Mesendoderm (in vitro differentiated cells): ENCODE data around the gene UBC.

ENCODE experiments used
- DNase-seq: peaks from one replicate; pipeline ENCODE4 v3.0.0; 2013
- H2AK5ac ChIP-seq: 2 replicates; pipeline ENCODE4 v1.6.1; 2013; ENCODE audit warnings: low read length, inconsistent platforms
- H2BK120ac ChIP-seq: 2 replicates; pipeline ENCODE4 v1.6.1; 2013; ENCODE audit warnings: low read depth, mild to moderate bottlenecking, low read length, moderate library complexity, mixed read lengths
- H2BK15ac ChIP-seq: replicated peaks from 2 replicates; pipeline ENCODE4 v1.6.1; 2013; ENCODE audit warnings: low read depth, mild to moderate bottlenecking, moderate library complexity
- H2BK5ac ChIP-seq: 2 replicates; pipeline ENCODE4 v1.6.1; 2013; ENCODE audit warnings: low read length, inconsistent platforms
- H3K18ac ChIP-seq: 2 replicates; pipeline ENCODE4 v1.6.1; 2013; ENCODE audit warnings: mild to moderate bottlenecking, low read length, mixed read lengths
- H3K23ac ChIP-seq: one replicate; pipeline ENCODE4 v1.6.1; 2013; ENCODE audit warnings: low read length
- H3K27ac ChIP-seq: 2 replicates; pipeline ENCODE4 v1.5.1; 2013; ENCODE audit warnings: low read depth, mild to moderate bottlenecking, inconsistent platforms, low read length, moderate library complexity
- H3K27me3 ChIP-seq: 2 replicates; pipeline ENCODE4 v1.6.1; 2013; ENCODE audit warnings: low read length, control low read depth, mild to moderate bottlenecking, inconsistent platforms; ENCODE audit not compliant: insufficient read depth, poor library complexity
- H3K36me3 ChIP-seq: 2 replicates; pipeline ENCODE4 v1.6.1; 2013; ENCODE audit warnings: low read length, inconsistent platforms; ENCODE audit not compliant: control insufficient read depth, insufficient read depth
- H3K4ac ChIP-seq: one replicate; pipeline ENCODE4 v1.6.1; 2013; ENCODE audit warnings: low read depth, mild to moderate bottlenecking, low read length, moderate library complexity
- H3K4me1 ChIP-seq: 2 replicates; pipeline ENCODE4 v1.6.1; 2013; ENCODE audit warnings: low read depth, low read length, inconsistent platforms; ENCODE audit not compliant: control insufficient read depth
- H3K4me2 ChIP-seq: 2 replicates; pipeline ENCODE4 v1.6.1; 2013; ENCODE audit warnings: low read length
- H3K4me3 ChIP-seq: 2 replicates; pipeline ENCODE4 v1.5.1; 2013; ENCODE audit warnings: mild to moderate bottlenecking, low read length
- H3K56ac ChIP-seq: one replicate; pipeline ENCODE4 v1.6.1; 2013; ENCODE audit warnings: low read length
- H3K79me1 ChIP-seq: 2 replicates; pipeline ENCODE4 v1.6.1; 2013; ENCODE audit warnings: low read length, inconsistent platforms
- H3K79me2 ChIP-seq: 2 replicates; pipeline ENCODE4 v1.6.1; 2013; ENCODE audit warnings: mild to moderate bottlenecking, low read length; ENCODE audit not compliant: control insufficient read depth, insufficient read depth
- H3K9ac ChIP-seq: 2 replicates; pipeline ENCODE4 v1.6.1; 2013; ENCODE audit warnings: low read length, inconsistent platforms
- H4K5ac ChIP-seq: one replicate; pipeline ENCODE4 v1.6.1; 2013; ENCODE audit warnings: low read length
- H4K8ac ChIP-seq: one replicate; pipeline ENCODE4 v1.6.1; 2013; ENCODE audit warnings: low read depth, mild to moderate bottlenecking, control low read depth, low read length, moderate library complexity
- WGBS: extraction: QIAGEN DNeasy Blood & Tissue Kit; methylation state at CpG from one replicate; pipeline ENCODE4 v1.1.7; 2013; ENCODE audit warnings: low lambda C conversion rate, missing lambda C conversion rate; ENCODE audit not compliant: insufficient coverage; ENCODE audit errors: extremely low coverage; 5-methylcytosine and 5-hydroxymethylcytosine counted together

The UBC gene

GRCh38 chr12:124869059-124869665 lies 45.3 kb downstream of the UBC start:
- no peaks in the 10 kb centered on the region for H3K79me2 ChIP-seq
- no peak overlapping the region for H3K27ac ChIP-seq
- H3K36me3 ChIP-seq: no peaks in the 10 kb centered on the region
- no peak overlapping the region for H4K5ac ChIP-seq
- H2AK5ac ChIP-seq: no peak overlapping the region
- H3K4me3 ChIP-seq: no peak overlapping the region
- H3K4me2 ChIP-seq: no peak overlapping the region
- WGBS: no CpG with 5 or more reads among the region's 17 CpGs
- no peak overlapping the region for H3K23ac ChIP-seq
- H2BK120ac ChIP-seq: no peak overlapping the region
- H4K8ac ChIP-seq: no peak overlapping the region
- no peak overlapping the region for H3K18ac ChIP-seq
- no peak overlapping the region for H2BK5ac ChIP-seq
- no peaks in the 10 kb centered on the region for H3K4me1 ChIP-seq
- peak; percentile 64 for DNase-seq
- no peak overlapping the region for H3K56ac ChIP-seq
- H3K4ac ChIP-seq: no peak overlapping the region
- no peak overlapping the region for H2BK15ac ChIP-seq
- no peak overlapping the region for H3K9ac ChIP-seq
- H3K27me3 ChIP-seq: no peaks in the 10 kb centered on the region
- no peaks in the 10 kb centered on the region for H3K79me1 ChIP-seq

- H4K8ac ChIP-seq: no peak overlapping the region
- H3K27me3 ChIP-seq: no peaks in the 10 kb centered on the region
- H3K9ac ChIP-seq: no peak overlapping the region
- no peaks in the 10 kb centered on the region for H3K36me3 ChIP-seq
- H3K79me1 ChIP-seq: no peaks in the 10 kb centered on the region
- H2BK5ac ChIP-seq: no peak overlapping the region
- no peak overlapping the region for H3K4me2 ChIP-seq
- no peak overlapping the region for H2BK15ac ChIP-seq
- no peak overlapping the region for H3K56ac ChIP-seq
- H3K27ac ChIP-seq: no peak overlapping the region
- H2AK5ac ChIP-seq: peak overlapping the region; percentile 9
- H2BK120ac ChIP-seq: no peak overlapping the region
- no peak for DNase-seq
- no peak overlapping the region for H3K4ac ChIP-seq
- no peak overlapping the region for H3K4me3 ChIP-seq
- WGBS: no CpG with 5 or more reads among the region's 11 CpGs
- H3K79me2 ChIP-seq: no peaks in the 10 kb centered on the region
- H3K23ac ChIP-seq: no peak overlapping the region
- H4K5ac ChIP-seq: no peak overlapping the region
- no peaks in the 10 kb centered on the region for H3K4me1 ChIP-seq
- H3K18ac ChIP-seq: no peak overlapping the region
Observed at GRCh38 chr12:124868252-124869058, 46.0 kb downstream of the UBC start.

- no CpG with 5 or more reads among the region's 6 CpGs for WGBS
- H3K4me1 ChIP-seq: no peaks in the 10 kb centered on the region
- H3K27ac ChIP-seq: no peak overlapping the region
Observed at GRCh38 chr12:124867401-124867930, 47.0 kb downstream of the UBC start.

GRCh38 chr12:124866883-124867400 lies 47.5 kb downstream of the UBC start:
- H2BK5ac ChIP-seq: no peak overlapping the region
- H3K4ac ChIP-seq: no peak overlapping the region
- no peaks in the 10 kb centered on the region for H3K4me1 ChIP-seq
- no peak overlapping the region for H3K4me2 ChIP-seq
- H3K4me3 ChIP-seq: no peak overlapping the region
- H3K27me3 ChIP-seq: no peaks in the 10 kb centered on the region
- H3K79me2 ChIP-seq: peaks cover 2% of the 10 kb centered on the region
- H3K79me1 ChIP-seq: peaks cover 5% of the 10 kb centered on the region
- H3K56ac ChIP-seq: no peak overlapping the region
- no peak overlapping the region for H3K18ac ChIP-seq
- no CpG with 5 or more reads among the region's 9 CpGs for WGBS
- no peak overlapping the region for H2AK5ac ChIP-seq
- H4K5ac ChIP-seq: no peak overlapping the region
- no peak overlapping the region for H2BK15ac ChIP-seq
- no peak overlapping the region for H2BK120ac ChIP-seq
- no peak overlapping the region for H3K9ac ChIP-seq
- H3K23ac ChIP-seq: no peak overlapping the region
- H4K8ac ChIP-seq: no peak overlapping the region
- no peak for DNase-seq
- H3K27ac ChIP-seq: no peak overlapping the region
- no peaks in the 10 kb centered on the region for H3K36me3 ChIP-seq

More at GRCh38 chr12:124867401-124867930, 47.0 kb downstream of the UBC start:
- no peak overlapping the region for H3K4ac ChIP-seq
- no peak overlapping the region for H3K18ac ChIP-seq
- H2BK120ac ChIP-seq: no peak overlapping the region
- no peak overlapping the region for H4K5ac ChIP-seq
- H4K8ac ChIP-seq: no peak overlapping the region
- no peaks in the 10 kb centered on the region for H3K27me3 ChIP-seq
- no peak overlapping the region for H2BK15ac ChIP-seq
- no peak overlapping the region for H3K23ac ChIP-seq
- peaks cover 2% of the 10 kb centered on the region for H3K79me2 ChIP-seq
- H2BK5ac ChIP-seq: no peak overlapping the region
- no peak overlapping the region for H3K56ac ChIP-seq
- no peak overlapping the region for H3K9ac ChIP-seq
- H2AK5ac ChIP-seq: no peak overlapping the region
- H3K79me1 ChIP-seq: peaks cover 5% of the 10 kb centered on the region
- no peaks in the 10 kb centered on the region for H3K36me3 ChIP-seq
- DNase-seq: no peak
- H3K4me2 ChIP-seq: no peak overlapping the region
- H3K4me3 ChIP-seq: no peak overlapping the region

GRCh38 chr12:124866195-124866882 lies 48.1 kb downstream of the UBC start:
- no peak for DNase-seq

More at GRCh38 chr12:124866195-124866882, 48.1 kb downstream of the UBC start:
- no peak overlapping the region for H3K4me2 ChIP-seq
- no peak overlapping the region for H4K8ac ChIP-seq
- no peak overlapping the region for H2AK5ac ChIP-seq
- H3K79me2 ChIP-seq: peaks cover 2% of the 10 kb centered on the region
- no peak overlapping the region for H4K5ac ChIP-seq
- no peak overlapping the region for H3K4ac ChIP-seq
- no peak overlapping the region for H2BK15ac ChIP-seq
- no peaks in the 10 kb centered on the region for H3K4me1 ChIP-seq
- H3K79me1 ChIP-seq: peaks cover 5% of the 10 kb centered on the region
- WGBS: no CpG with 5 or more reads among the region's 10 CpGs
- H3K27me3 ChIP-seq: no peaks in the 10 kb centered on the region
- no peak overlapping the region for H3K18ac ChIP-seq
- H3K27ac ChIP-seq: no peak overlapping the region
- no peak overlapping the region for H2BK5ac ChIP-seq
- H3K4me3 ChIP-seq: no peak overlapping the region
- no peak overlapping the region for H3K56ac ChIP-seq
- H3K23ac ChIP-seq: no peak overlapping the region
- H3K36me3 ChIP-seq: no peaks in the 10 kb centered on the region
- H3K9ac ChIP-seq: no peak overlapping the region
- no peak overlapping the region for H2BK120ac ChIP-seq
